HG03159 (cell line): ENCODE data around the gene RGS17.
"Not testable (repeated sequence)": the region's sequence is repeated elsewhere in the genome, so short reads cannot be mapped to it uniquely, and the experiment has no call there.

ENCODE experiments used
- ATAC-seq: cut with Tn5 transposase; IDR thresholded peaks from one replicate; pipeline ENCODE4 v1.9.1; 2021; ENCODE audit warnings: mild to moderate bottlenecking, moderate library complexity; ENCODE audit not compliant: unreplicated experiment

The RGS17 gene

GRCh38 chr6:153131037-153131981 is at the start of gene RGS17:
Gene RGS17, minus strand, starts transcription at chr6:153131282. Its CDS starts 87,264 bp downstream, at chr6:153044018.
- ATAC-seq, result peak; percentile 51

GRCh38 chr6:153172815-153173214 is 41.7 kb upstream of the RGS17 start:
- no peak for ATAC-seq

GRCh38 chr6:153170511-153170910 is 39.4 kb upstream of the RGS17 start:
- no peak for ATAC-seq

GRCh38 chr6:153167907-153168306 is 36.8 kb upstream of the RGS17 start:
- no peak for ATAC-seq

- ATAC-seq, result no peak
Measured at GRCh38 chr6:153167061-153167891, 36.2 kb upstream of the RGS17 start.

GRCh38 chr6:153162646-153163045 is 31.6 kb upstream of the RGS17 start:
- ATAC-seq, result no peak

GRCh38 chr6:153162172-153162571 is 31.1 kb upstream of the RGS17 start:
- no peak for ATAC-seq

- ATAC-seq, result no peak
Measured at GRCh38 chr6:153160221-153160620, 29.1 kb upstream of the RGS17 start.

GRCh38 chr6:153150752-153151440 is 19.8 kb upstream of the RGS17 start:
- no peak for ATAC-seq

- no peak for ATAC-seq
Measured at GRCh38 chr6:153150371-153150751, 19.3 kb upstream of the RGS17 start.

- no peak for ATAC-seq
Measured at GRCh38 chr6:153149891-153150290, 18.8 kb upstream of the RGS17 start.

GRCh38 chr6:153146413-153146812 is 15.3 kb upstream of the RGS17 start:
- no peak for ATAC-seq

- no peak for ATAC-seq
Measured at GRCh38 chr6:153145591-153145990, 14.5 kb upstream of the RGS17 start.

GRCh38 chr6:153143200-153143599 is 12.1 kb upstream of the RGS17 start:
- no peak for ATAC-seq

GRCh38 chr6:153140299-153140698 is 9.2 kb upstream of the RGS17 start:
- ATAC-seq, result no peak

- no peak for ATAC-seq
Measured at GRCh38 chr6:153138930-153139329, 7.8 kb upstream of the RGS17 start.

GRCh38 chr6:153135681-153136080 is 4.6 kb upstream of the RGS17 start:
- no peak for ATAC-seq

GRCh38 chr6:153133667-153134066 is 2.6 kb upstream of the RGS17 start:
- not testable (repeated sequence) for ATAC-seq

GRCh38 chr6:153130515-153131036 is 506 bp downstream of the RGS17 start:
- ATAC-seq, result peak; percentile 27

- ATAC-seq, result no peak
Measured at GRCh38 chr6:153129873-153130514, 1.1 kb downstream of the RGS17 start.
